ENCODE data around the gene ZBTB9. TPM values are rescaled to one million over a fixed set of nuclear protein-coding genes. Genes with fewer than 3 reads are reported as not detected.

ZBTB9 gene
- total RNA-seq, 2 donors from 2014 or later, result 1.8 to 5.3 TPM

- ATAC-seq, result no peak
- no peaks in the 10 kb centered on the region for H3K36me3 ChIP-seq (replicated peaks in 1 of 2; ENCODE audit: insufficient read depth in 1 of 2, low read depth in 2 of 2)
- H3K27me3 ChIP-seq, result no peaks in the 10 kb centered on the region
- DNase-seq, result no peak
- TF ChIP-seq CTCF (IDR thresholded peaks at IDR 0.05) (no peak), POLR2A (IDR thresholded peaks at IDR 0.05) (no peak)
- no peaks in the 10 kb centered on the region for H3K9me3 ChIP-seq
- no peak overlapping the region for H3K27ac ChIP-seq
- H3K4me3 ChIP-seq, result no peak overlapping the region
- intact Hi-C loops (cut with DNase I), result no loop called here
- 43 to 53% methylated on average over 7 of the region's 7 CpGs for WGBS, 2 donors
- no peaks in the 10 kb centered on the region for H3K4me1 ChIP-seq
Measured at GRCh38 chr6:33488339-33488738, 34.0 kb downstream of the ZBTB9 start.

- DNase-seq (no peak), ATAC-seq (no peak)
- WGBS, 2 donors, result 59 to 66% methylated on average over 3 of the region's 3 CpGs
- no peaks in the 10 kb centered on the region for H3K36me3 ChIP-seq (replicated peaks in 1 of 2; ENCODE audit: insufficient read depth in 1 of 2, low read depth in 2 of 2)
- H3K27me3 ChIP-seq, result no peaks in the 10 kb centered on the region
- intact Hi-C loops (cut with DNase I), result no loop called here
- no peaks in the 10 kb centered on the region for H3K4me1 ChIP-seq
- TF ChIP-seq CTCF (IDR thresholded peaks at IDR 0.05), result no peak
- no peak for TF ChIP-seq POLR2A (IDR thresholded peaks at IDR 0.05)
- H3K27ac ChIP-seq, result no peak overlapping the region
- H3K9me3 ChIP-seq, result no peaks in the 10 kb centered on the region
- H3K4me3 ChIP-seq, result no peak overlapping the region
Measured at GRCh38 chr6:33490198-33490597, 35.8 kb downstream of the ZBTB9 start.

- intact Hi-C loops (cut with DNase I), result no loop called here
- no peak overlapping the region for H3K27ac ChIP-seq
- ATAC-seq (no peak), DNase-seq (no peak)
- H3K4me1 ChIP-seq, result no peaks in the 10 kb centered on the region
- no peaks in the 10 kb centered on the region for H3K27me3 ChIP-seq
- H3K4me3 ChIP-seq, result no peak overlapping the region
- no peak for TF ChIP-seq POLR2A (IDR thresholded peaks at IDR 0.05)
- TF ChIP-seq CTCF (IDR thresholded peaks at IDR 0.05), result no peak
- H3K9me3 ChIP-seq, result no peaks in the 10 kb centered on the region
- WGBS, 2 donors, result 75 to 92% methylated on average over 6 of the region's 6 CpGs
- no peaks in the 10 kb centered on the region for H3K36me3 ChIP-seq (replicated peaks in 1 of 2; ENCODE audit: insufficient read depth in 1 of 2, low read depth in 2 of 2)
Measured at GRCh38 chr6:33490621-33491020, 36.2 kb downstream of the ZBTB9 start.

GRCh38 chr6:33492093-33492492, 37.7 kb downstream of the ZBTB9 start:
- no peak overlapping the region for H3K4me3 ChIP-seq
- no peaks in the 10 kb centered on the region for H3K27me3 ChIP-seq
- no peaks in the 10 kb centered on the region for H3K9me3 ChIP-seq
- intact Hi-C loops (cut with DNase I), result no loop called here
- H3K27ac ChIP-seq, result no peak overlapping the region
- no peak for TF ChIP-seq POLR2A (IDR thresholded peaks at IDR 0.05)
- no peak for TF ChIP-seq CTCF (IDR thresholded peaks at IDR 0.05)
- ATAC-seq, result no peak
- no peaks in the 10 kb centered on the region for H3K36me3 ChIP-seq (replicated peaks in 1 of 2; ENCODE audit: insufficient read depth in 1 of 2, low read depth in 2 of 2)
- no peak for DNase-seq
- H3K4me1 ChIP-seq, result no peaks in the 10 kb centered on the region
- WGBS, 2 donors, result 34 to 45% methylated on average over 4 of the region's 4 CpGs

DNA sequence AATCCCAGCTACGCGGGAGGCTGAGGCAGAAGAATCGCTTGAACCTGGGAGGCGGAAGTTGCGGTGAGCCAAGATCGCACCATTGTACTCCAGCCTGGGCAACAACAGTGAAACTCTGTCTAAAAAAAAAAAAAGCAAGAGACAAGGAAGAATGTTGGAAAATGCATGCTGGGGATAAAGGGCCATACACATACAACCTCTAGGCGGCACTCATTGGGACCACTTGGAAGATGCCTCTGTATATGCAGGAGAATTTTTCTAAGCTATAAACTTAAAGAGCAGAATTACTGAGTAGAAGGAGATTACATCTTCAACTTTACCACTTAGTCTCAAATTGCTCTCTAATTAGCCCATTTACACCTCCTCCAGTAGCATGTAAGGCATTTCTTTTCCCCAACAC, 42.8 kb downstream of the ZBTB9 start:
- intact Hi-C loops (cut with DNase I), result no loop called here
- no peaks in the 10 kb centered on the region for H3K27me3 ChIP-seq
- no peak for ATAC-seq

More for the DNA sequence above, 42.8 kb downstream of the ZBTB9 start:
- Histone ChIP-seq H3K36me3 (replicated peaks in 1 of 2; ENCODE audit: insufficient read depth in 1 of 2, low read depth in 2 of 2) (no peaks in the 10 kb centered on the region), H3K27ac (no peak overlapping the region), H3K4me3 (no peak overlapping the region), H3K4me1 (no peaks in the 10 kb centered on the region), H3K9me3 (no peaks in the 10 kb centered on the region)
- TF ChIP-seq POLR2A (IDR thresholded peaks at IDR 0.05) (no peak), CTCF (IDR thresholded peaks at IDR 0.05) (no peak)
- no peak for DNase-seq
- 90 to 98% methylated on average over 7 of the region's 7 CpGs for WGBS, 2 donors
